ACC112 (cell line): ENCODE results near the gene UGT1A4.

Experiments used
- H2AFZ ChIP-seq: fragments of 200-600 bp; sonication (generic); one replicate; pipeline ENCODE4 v1.6.0; 2017; ENCODE audit warnings: antibody characterized with exemption, low read length; ENCODE audit not compliant: unreplicated experiment
- H3K27ac ChIP-seq: fragments of 200-600 bp; sonication (generic); 2 replicates; pipeline ENCODE4 v1.5.1; 2014; ENCODE audit warnings: low read depth, mild to moderate bottlenecking, antibody characterized with exemption, low read length, moderate library complexity
- H3K27me3 ChIP-seq: fragments of 200-600 bp; sonication (generic); 2 replicates; pipeline ENCODE4 v1.6.1; 2014; ENCODE audit warnings: mild to moderate bottlenecking, antibody characterized with exemption, low read length, moderate library complexity, mixed read lengths; ENCODE audit not compliant: insufficient read depth
- H3K36me3 ChIP-seq: fragments of 200-600 bp; sonication (generic); 2 replicates; pipeline ENCODE4 v1.6.1; 2016; ENCODE audit warnings: mild to moderate bottlenecking, antibody characterized with exemption, low read length, moderate library complexity, mixed read lengths; ENCODE audit not compliant: insufficient read depth
- H3K4me1 ChIP-seq: fragments of 200-600 bp; sonication (generic); one replicate; pipeline ENCODE4 v1.6.1; 2016; ENCODE audit warnings: low read length, mixed read lengths; ENCODE audit not compliant: insufficient read depth, unreplicated experiment, control insufficient read depth
- H3K4me3 ChIP-seq: fragments of 200-600 bp; sonication (generic); 2 replicates; pipeline ENCODE4 v1.5.1; 2014; ENCODE audit warnings: mild to moderate bottlenecking, low read depth, low read length
- H3K79me2 ChIP-seq: fragments of 200-600 bp; sonication (generic); one replicate; pipeline ENCODE4 v1.6.0; 2016; ENCODE audit warnings: low read length; ENCODE audit not compliant: control insufficient read depth, unreplicated experiment, insufficient read depth

Gene UGT1A4

DNA sequence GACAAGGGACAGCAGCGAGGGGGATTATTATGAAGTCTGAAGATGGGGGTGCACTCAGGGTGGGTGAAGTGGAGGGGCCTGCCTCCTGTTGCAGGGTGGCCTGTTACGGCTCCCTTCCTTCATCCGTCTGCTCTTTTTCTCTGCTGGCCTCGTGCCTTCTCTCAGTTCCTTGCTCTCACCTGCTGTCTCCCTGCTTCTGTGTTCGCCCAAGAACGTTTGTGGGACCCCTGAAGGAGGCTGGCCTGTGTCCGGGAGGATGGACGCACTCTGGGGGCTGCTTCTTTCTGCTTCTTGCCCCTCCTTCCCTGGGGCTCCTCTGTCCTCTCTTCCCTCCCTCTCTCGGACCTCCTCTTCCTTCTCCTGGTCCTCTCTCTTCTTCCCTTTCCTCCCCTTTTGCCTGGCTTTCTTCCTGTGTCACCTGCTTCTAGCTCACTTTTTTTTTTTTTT, 73.4 kb downstream of the UGT1A4 start:
- H2AFZ ChIP-seq = no peak overlapping the region
- no peaks in the 10 kb centered on the region for H3K79me2 ChIP-seq
- no peak overlapping the region for H3K27ac ChIP-seq
- no peaks in the 10 kb centered on the region for H3K36me3 ChIP-seq
- no peaks in the 10 kb centered on the region for H3K4me1 ChIP-seq
- 0 out of 2 replicates have a peak, but pooled peaks cover 8% of the 10 kb centered on the region for H3K27me3 ChIP-seq
- no peak overlapping the region for H3K4me3 ChIP-seq

DNA sequence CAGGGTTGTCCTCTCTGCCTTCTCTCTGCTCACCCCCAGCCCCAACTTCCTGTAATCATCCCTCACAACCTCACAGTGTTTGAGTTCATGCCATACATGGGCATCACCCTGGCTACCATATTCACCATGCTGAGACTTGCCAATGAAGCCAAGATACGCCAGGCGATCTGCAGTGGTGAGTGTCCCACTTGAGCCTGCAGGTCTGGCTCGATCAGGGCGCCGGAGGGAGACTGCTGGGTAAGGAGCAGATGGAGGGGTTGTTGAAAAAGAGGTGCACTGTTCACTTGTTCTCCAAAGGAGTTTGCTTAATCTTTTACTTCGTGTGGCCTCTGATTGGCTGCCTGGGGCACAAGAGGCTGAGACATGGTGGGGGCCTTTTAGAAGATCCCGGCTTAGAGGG, 74.2 kb downstream of the UGT1A4 start:
- Histone ChIP-seq H2AFZ (no peak overlapping the region), H3K79me2 (no peaks in the 10 kb centered on the region), H3K36me3 (no peaks in the 10 kb centered on the region), H3K4me1 (no peaks in the 10 kb centered on the region), H3K27ac (no peak overlapping the region), H3K27me3 (0 out of 2 replicates have a peak, but pooled peaks cover 13% of the 10 kb centered on the region), H3K4me3 (no peak overlapping the region)

DNA sequence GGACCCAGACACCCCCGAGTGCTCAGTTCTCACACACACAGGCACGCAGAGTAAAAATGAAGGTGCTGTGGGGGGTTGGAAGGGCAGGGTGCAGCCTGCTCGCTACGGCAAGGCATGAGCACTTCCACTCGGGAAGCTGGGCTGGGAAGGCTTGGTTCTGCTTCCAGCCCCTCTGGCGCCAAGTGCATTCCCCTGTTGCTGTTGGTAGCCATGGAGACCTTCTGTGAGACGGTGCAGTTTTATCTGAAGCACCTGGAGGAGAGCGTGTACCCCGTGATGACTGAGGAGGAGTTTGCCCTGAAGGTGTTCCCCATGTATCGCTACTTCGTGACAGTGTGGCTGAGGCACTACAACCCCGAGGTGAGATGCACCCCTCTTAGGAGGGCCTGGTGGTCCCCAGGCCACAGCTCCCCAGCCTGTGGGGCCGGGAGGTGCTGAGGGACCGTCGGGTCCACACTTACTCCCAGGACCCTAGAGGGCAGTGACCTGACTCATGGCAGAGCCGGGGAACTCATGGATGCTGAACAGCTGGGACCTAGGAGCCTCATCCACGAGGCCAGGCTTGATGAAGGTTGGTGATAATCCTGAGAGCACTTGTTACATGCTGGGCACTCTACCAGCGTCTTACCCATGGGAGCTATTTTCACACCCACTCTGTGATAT, 75.1 kb downstream of the UGT1A4 start:
- H3K79me2 ChIP-seq = no peaks in the 10 kb centered on the region
- peaks cover 13% of the 10 kb centered on the region; the same call in 1 of the 2 replicates for H3K27me3 ChIP-seq
- no peak overlapping the region for H3K4me3 ChIP-seq
- no peak overlapping the region for H3K27ac ChIP-seq
- no peaks in the 10 kb centered on the region for H3K36me3 ChIP-seq
- H3K4me1 ChIP-seq = no peaks in the 10 kb centered on the region
- no peak overlapping the region for H2AFZ ChIP-seq

DNA sequence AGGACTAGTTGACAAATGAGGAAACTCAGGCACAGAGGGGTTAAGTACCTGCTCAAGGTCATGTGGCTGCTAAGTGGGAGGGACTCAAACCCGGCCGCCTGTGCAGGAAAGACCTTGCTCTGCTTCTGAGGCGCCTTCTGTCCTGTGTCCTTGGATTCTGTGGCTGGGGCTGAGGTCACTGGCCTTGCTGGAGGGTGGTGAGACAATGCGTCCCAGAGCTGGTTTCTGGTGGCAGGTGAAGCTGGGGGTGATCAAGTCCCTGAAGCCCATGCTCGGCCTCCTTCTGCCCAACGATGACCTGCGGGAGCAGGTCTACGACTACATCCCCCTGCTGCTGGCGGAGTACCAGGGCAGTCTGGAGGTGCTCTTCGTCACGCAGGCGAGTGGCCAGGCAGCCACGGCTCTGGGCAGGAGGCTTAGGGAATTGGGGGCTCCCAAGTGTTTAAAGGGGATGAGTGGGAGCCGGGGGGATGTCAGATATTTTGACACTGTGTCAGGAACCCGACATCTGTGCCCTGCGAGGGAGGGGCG, 75.7 kb downstream of the UGT1A4 start:
- Histone ChIP-seq H3K4me3 (no peak overlapping the region), H3K27ac (no peak overlapping the region), H2AFZ (no peak overlapping the region), H3K27me3 (peaks cover 13% of the 10 kb centered on the region; the same call in 1 of the 2 replicates), H3K4me1 (no peaks in the 10 kb centered on the region), H3K79me2 (no peaks in the 10 kb centered on the region), H3K36me3 (no peaks in the 10 kb centered on the region)

DNA sequence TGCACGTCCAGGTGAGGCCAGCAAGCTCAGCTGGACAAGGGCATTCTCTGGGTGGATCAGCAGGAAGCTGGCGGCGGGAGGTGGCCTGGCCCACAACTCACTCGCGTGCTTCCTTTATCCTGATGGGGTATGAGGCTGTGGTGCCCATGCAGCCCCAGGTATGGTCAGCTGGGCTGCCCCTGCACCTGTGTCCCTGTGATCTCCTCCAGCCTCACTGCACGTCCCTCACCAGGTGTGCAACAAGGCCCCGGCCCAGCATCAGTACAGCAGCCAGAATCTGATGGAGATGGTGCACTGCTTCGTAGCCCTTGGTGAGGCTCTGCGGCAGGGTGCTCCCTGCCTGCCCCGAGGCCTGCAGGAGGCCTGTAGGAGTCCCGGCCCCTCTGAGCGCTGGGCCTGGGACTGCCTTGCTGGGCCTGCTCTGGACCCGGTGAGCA, 77.2 kb downstream of the UGT1A4 start:
- Histone ChIP-seq H3K79me2 (no peaks in the 10 kb centered on the region), H3K4me1 (no peaks in the 10 kb centered on the region), H3K27ac (no peak overlapping the region), H3K27me3 (peaks cover 19% of the 10 kb centered on the region; the same call in 1 of the 2 replicates), H3K36me3 (no peaks in the 10 kb centered on the region), H2AFZ (no peak overlapping the region), H3K4me3 (no peak overlapping the region)

DNA sequence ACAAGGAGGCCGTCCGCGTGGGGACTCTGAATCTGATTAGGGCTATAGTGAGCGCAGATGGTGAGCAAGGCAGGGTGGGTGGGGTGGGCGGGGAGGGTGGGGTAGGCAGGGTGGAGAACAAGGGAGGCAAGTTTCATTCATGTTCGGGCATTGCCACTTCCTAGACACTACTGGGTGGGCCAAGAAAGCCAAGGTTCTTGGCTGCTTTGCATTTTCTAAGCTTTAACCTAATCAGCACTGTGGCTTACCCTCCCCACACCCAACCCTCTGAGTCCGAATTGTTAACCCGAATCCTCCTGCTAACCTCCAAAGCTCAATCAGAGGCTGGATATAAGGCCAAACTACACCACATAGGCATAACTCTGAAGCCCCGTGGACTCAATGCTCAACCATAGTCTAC, 77.7 kb downstream of the UGT1A4 start:
- Histone ChIP-seq H2AFZ (no peak overlapping the region), H3K4me3 (no peak overlapping the region), H3K27me3 (peaks cover 16% of the 10 kb centered on the region; the same call in 1 of the 2 replicates), H3K79me2 (no peaks in the 10 kb centered on the region), H3K4me1 (no peaks in the 10 kb centered on the region), H3K36me3 (no peaks in the 10 kb centered on the region), H3K27ac (no peak overlapping the region)

DNA sequence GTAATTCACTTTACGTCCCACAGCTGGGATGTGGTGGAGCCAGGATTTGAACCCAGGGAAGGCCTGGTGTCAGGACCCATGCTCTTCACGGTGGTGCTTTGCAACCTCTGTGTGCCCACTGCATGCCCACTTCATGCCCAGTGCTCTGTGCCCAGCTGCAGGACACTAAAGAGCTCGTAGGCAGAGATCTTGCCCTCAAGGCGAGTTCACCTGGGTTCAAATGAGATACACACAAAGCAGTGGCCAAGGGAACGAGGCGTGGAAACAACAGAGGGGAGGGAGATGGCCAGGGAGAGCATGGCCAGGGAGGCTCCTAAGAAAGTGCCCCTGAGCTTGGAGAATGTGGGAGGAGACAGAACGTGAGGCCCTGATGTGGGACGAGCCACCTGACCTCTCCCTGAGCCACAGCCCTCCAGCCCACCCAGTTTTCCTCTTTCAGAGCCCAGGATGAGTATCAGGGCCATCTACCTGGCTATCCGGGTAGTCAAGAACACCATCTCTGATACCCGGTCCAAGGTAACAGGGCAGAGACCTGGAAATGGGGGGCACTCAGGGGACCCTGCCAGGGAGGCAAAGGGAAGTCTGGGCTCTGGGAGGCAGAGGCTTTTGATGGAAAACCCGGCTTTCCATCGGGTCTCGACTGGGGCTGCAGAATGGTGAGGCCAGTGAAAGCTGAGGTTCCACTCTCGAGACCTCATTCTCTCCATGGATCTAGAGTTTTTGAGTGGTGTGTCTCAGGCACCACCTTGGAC, 80.0 kb downstream of the UGT1A4 start:
- H3K4me1 ChIP-seq = no peaks in the 10 kb centered on the region
- no peaks in the 10 kb centered on the region for H3K36me3 ChIP-seq
- H3K27me3 ChIP-seq = peaks cover 23% of the 10 kb centered on the region; the same call in 1 of the 2 replicates
- H3K4me3 ChIP-seq = no peak overlapping the region
- no peaks in the 10 kb centered on the region for H3K79me2 ChIP-seq
- no peak overlapping the region for H2AFZ ChIP-seq
- H3K27ac ChIP-seq = no peak overlapping the region

DNA sequence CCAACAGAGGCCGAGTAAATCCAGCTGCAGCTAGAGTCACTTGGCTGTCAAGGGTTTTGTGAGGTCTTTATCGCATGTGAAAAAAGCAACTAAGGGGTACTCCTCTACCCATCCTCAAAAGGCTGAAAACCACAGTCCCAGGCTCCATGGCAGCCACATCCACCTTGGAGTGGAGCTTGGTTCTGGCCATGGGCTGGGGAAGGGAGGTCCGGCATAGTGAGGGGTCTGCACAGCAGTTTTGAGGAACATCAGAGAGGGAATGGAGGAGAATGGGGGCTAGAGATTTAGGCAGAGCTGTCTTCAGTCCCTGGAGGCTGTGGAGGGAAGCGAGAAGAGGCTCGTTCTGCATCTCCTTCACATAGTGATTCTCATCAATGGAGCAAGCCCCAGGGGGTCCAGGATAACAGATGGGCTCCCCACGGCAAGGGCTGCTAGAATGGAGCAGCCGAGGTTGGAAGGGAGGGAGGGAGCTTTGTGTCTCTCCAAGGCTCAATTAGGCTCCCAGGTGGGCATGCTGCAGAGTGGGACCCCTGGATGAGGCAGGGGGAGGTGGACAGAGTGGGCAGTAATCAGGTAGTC, 80.6 kb downstream of the UGT1A4 start:
- no peaks in the 10 kb centered on the region for H3K36me3 ChIP-seq
- no peak overlapping the region for H3K4me3 ChIP-seq
- H3K27ac ChIP-seq = no peak overlapping the region
- no peak overlapping the region for H2AFZ ChIP-seq
- peaks cover 29% of the 10 kb centered on the region; the same call in 1 of the 2 replicates for H3K27me3 ChIP-seq
- no peaks in the 10 kb centered on the region for H3K79me2 ChIP-seq
- H3K4me1 ChIP-seq = no peaks in the 10 kb centered on the region

DNA sequence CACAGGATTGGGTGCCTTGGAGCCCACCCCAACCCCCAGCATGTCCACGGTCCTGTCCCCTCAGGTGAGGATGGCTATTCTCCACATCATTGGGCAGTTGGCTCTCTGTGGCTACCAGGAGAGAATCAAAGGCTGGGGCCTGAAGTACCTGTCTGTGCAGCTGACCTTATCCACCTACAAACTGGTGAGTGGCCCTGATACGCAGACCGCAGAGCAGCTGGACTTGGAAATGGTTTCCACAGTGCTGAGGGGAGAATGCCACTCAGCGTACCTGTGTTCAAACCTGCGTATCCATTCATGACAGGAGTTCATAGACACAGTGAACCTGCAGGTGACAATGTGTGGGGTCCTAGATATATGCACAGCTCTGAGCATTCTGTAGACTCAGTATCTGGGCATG, 81.2 kb downstream of the UGT1A4 start:
- Histone ChIP-seq H2AFZ (no peak overlapping the region), H3K4me3 (no peak overlapping the region), H3K79me2 (no peaks in the 10 kb centered on the region), H3K36me3 (no peaks in the 10 kb centered on the region), H3K27ac (no peak overlapping the region), H3K4me1 (no peaks in the 10 kb centered on the region), H3K27me3 (peaks cover 34% of the 10 kb centered on the region; the same call in 1 of the 2 replicates)

DNA sequence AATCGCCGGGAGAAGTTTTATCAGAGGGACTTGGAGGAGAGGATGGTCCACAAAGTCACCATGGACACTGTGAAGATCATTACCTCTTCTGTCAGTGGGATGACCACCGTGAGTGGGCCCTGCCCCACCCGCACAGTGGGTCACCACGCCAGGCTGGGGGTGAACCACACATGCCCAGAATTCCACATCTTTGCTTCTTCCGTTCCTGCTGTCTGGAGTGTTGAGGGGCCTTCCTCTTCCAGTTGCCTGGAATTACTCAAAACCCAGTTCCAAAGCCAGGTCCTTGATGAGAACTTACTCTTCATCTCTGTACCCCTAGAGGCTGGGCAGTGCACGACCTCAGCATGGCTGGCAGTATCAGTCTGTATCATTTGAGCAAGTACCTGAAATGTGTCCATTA, 81.7 kb downstream of the UGT1A4 start:
- Histone ChIP-seq H3K79me2 (no peaks in the 10 kb centered on the region), H3K27me3 (peaks cover 39% of the 10 kb centered on the region), H3K36me3 (no peaks in the 10 kb centered on the region), H2AFZ (no peak overlapping the region), H3K4me1 (no peaks in the 10 kb centered on the region), H3K4me3 (no peak overlapping the region), H3K27ac (no peak overlapping the region)
